LNCAP (cell line): Measurements from ENCODE around the gene DEAF1.

ENCODE experiments used
- CTCF ChIP-seq: fragments of 450-650 bp; IDR thresholded peaks from 2 replicates; pipeline ENCODE4 v1.5.1; 2017; ENCODE audit warnings: mild to moderate bottlenecking

The DEAF1 gene

GRCh38 chr11:723120-723883, 28.3 kb upstream of the DEAF1 start:
- peak; percentile 57 for TF ChIP-seq CTCF

- no peak for TF ChIP-seq CTCF
These were observed 27.4 kb upstream of the DEAF1 start for GRCh38 chr11:722346-722811.

- TF ChIP-seq CTCF = no peak
These were observed 26.8 kb upstream of the DEAF1 start for GRCh38 chr11:721741-722345.

- TF ChIP-seq CTCF = no peak
These were observed 26.3 kb upstream of the DEAF1 start for GRCh38 chr11:721247-721740.

GRCh38 chr11:720642-721246, 25.7 kb upstream of the DEAF1 start:
- no peak for TF ChIP-seq CTCF

- no peak for TF ChIP-seq CTCF
These were observed 25.1 kb upstream of the DEAF1 start for GRCh38 chr11:720017-720641.

- TF ChIP-seq CTCF = no peak
These were observed 24.4 kb upstream of the DEAF1 start for GRCh38 chr11:719214-720016.
